DND-41 (cell line): Measurements from ENCODE around the gene AUTS2.

ENCODE experiments used
- CTCF ChIP-seq: IDR thresholded peaks from 2 replicates; pipeline ENCODE4 v1.5.1; 2012; ENCODE audit warnings: borderline replicate concordance, low read length, moderate library complexity, mild to moderate bottlenecking; ENCODE audit not compliant: poor library complexity, severe bottlenecking; ENCODE audit errors: extremely low read depth
- EZH2 ChIP-seq: IDR thresholded peaks from 3 replicates; pipeline ENCODE4 v1.6.1; 2012; ENCODE audit warnings: borderline replicate concordance, low read depth, mild to moderate bottlenecking, moderate library complexity, low read length, inconsistent platforms; ENCODE audit not compliant: severe bottlenecking

- TF ChIP-seq CTCF, result no peak
- TF ChIP-seq EZH2, result no peak
Measured at GRCh38 chr7:70591643-70592042, 993.4 kb downstream of the AUTS2 start.
